ENCODE data around the gene C1orf174. TPM values are rescaled to one million over a fixed set of nuclear protein-coding genes. Genes with fewer than 3 reads are reported as not detected.
A peak's percentile ranks its signal among the peaks of the same experiment; 100 is the strongest.

The C1orf174 gene
- 20.9 TPM for total RNA-seq

GRCh38 chr1:3900150-3900968 lies at the start of gene C1orf174:
C1orf174 (minus strand) TSS chr1:3900272; CDS start chr1:3900186, 86 bp downstream.
- H3K27me3 ChIP-seq (ENCODE audit: control insufficient read depth in 3 of 3, insufficient read depth in 3 of 3, low read length in 3 of 3) = no peaks in the 10 kb centered on the region
- H3K4me1 ChIP-seq (ENCODE audit: control insufficient read depth in 3 of 3, insufficient read depth in 3 of 3, low read length in 3 of 3) = peaks cover 6 to 26% (median 7%) of the 10 kb centered on the region in 3 donors
- peak within 1 kb of the TSS; percentile 94 for H3K27ac ChIP-seq (ENCODE audit: low read depth, low read length)
- H3K36me3 ChIP-seq (ENCODE audit: control insufficient read depth in 3 of 3, insufficient read depth in 3 of 3, low read length in 3 of 3) = peaks cover 0 to 6% (median 0%) of the 10 kb centered on the region in 3 donors
- peaks cover 0 to 4% (median 3%) of the 10 kb centered on the region in 3 donors for H3K9me3 ChIP-seq (ENCODE audit: control insufficient read depth in 3 of 3, low read length in 3 of 3)
- peak within 1 kb of the TSS; percentile 94 to 99 (median 97) for H3K9ac ChIP-seq (ENCODE audit: low read depth in 1 of 3, low read length in 3 of 3)
- peak within 1 kb of the TSS; percentile 85 to 95 (median 94) for H3K4me3 ChIP-seq (ENCODE audit: low read length in 3 of 3)

- Histone ChIP-seq H3K27ac (ENCODE audit: low read depth, low read length) (no peak overlapping the region), H3K4me3 (ENCODE audit: low read length in 3 of 3) (no peak overlapping the region), H3K4me1 (ENCODE audit: control insufficient read depth in 3 of 3, insufficient read depth in 3 of 3, low read length in 3 of 3) (no peaks in the 10 kb centered on the region), H3K36me3 (ENCODE audit: control insufficient read depth in 3 of 3, insufficient read depth in 3 of 3, low read length in 3 of 3) (no peaks in the 10 kb centered on the region), H3K9me3 (ENCODE audit: control insufficient read depth in 3 of 3, low read length in 3 of 3) (peaks cover 0 to 5% (median 0%) of the 10 kb centered on the region in 3 donors), H3K9ac (ENCODE audit: low read depth in 1 of 3, low read length in 3 of 3) (no peak overlapping the region), H3K27me3 (ENCODE audit: control insufficient read depth in 3 of 3, insufficient read depth in 3 of 3, low read length in 3 of 3) (peaks cover 43 to 56% (median 53%) of the 10 kb centered on the region in 3 donors)
Measured at GRCh38 chr1:3948344-3948743, 48.3 kb upstream of the C1orf174 start.

GRCh38 chr1:3945916-3946840 lies 46.1 kb upstream of the C1orf174 start:
- H3K27me3 ChIP-seq (ENCODE audit: control insufficient read depth in 3 of 3, insufficient read depth in 3 of 3, low read length in 3 of 3) = peaks cover 39 to 65% (median 46%) of the 10 kb centered on the region in 3 donors
- H3K4me1 ChIP-seq (ENCODE audit: control insufficient read depth in 3 of 3, insufficient read depth in 3 of 3, low read length in 3 of 3) = no peaks in the 10 kb centered on the region

GRCh38 chr1:3945222-3945621 lies 45.1 kb upstream of the C1orf174 start:
- Histone ChIP-seq H3K4me3 (ENCODE audit: low read length in 3 of 3) (no peak overlapping the region), H3K4me1 (ENCODE audit: control insufficient read depth in 3 of 3, insufficient read depth in 3 of 3, low read length in 3 of 3) (no peaks in the 10 kb centered on the region), H3K9me3 (ENCODE audit: control insufficient read depth in 3 of 3, low read length in 3 of 3) (peaks cover 0 to 5% (median 0%) of the 10 kb centered on the region in 3 donors), H3K9ac (ENCODE audit: low read depth in 1 of 3, low read length in 3 of 3) (no peak overlapping the region), H3K27me3 (ENCODE audit: control insufficient read depth in 3 of 3, insufficient read depth in 3 of 3, low read length in 3 of 3) (peaks cover 46 to 73% (median 53%) of the 10 kb centered on the region in 3 donors), H3K27ac (ENCODE audit: low read depth, low read length) (no peak overlapping the region), H3K36me3 (ENCODE audit: control insufficient read depth in 3 of 3, insufficient read depth in 3 of 3, low read length in 3 of 3) (no peaks in the 10 kb centered on the region)

More at GRCh38 chr1:3945916-3946840, 46.1 kb upstream of the C1orf174 start:
- Histone ChIP-seq H3K9ac (ENCODE audit: low read depth in 1 of 3, low read length in 3 of 3) (no peak overlapping the region), H3K36me3 (ENCODE audit: control insufficient read depth in 3 of 3, insufficient read depth in 3 of 3, low read length in 3 of 3) (no peaks in the 10 kb centered on the region), H3K4me3 (ENCODE audit: low read length in 3 of 3) (no peak overlapping the region), H3K27ac (ENCODE audit: low read depth, low read length) (no peak overlapping the region), H3K9me3 (ENCODE audit: control insufficient read depth in 3 of 3, low read length in 3 of 3) (peaks cover 0 to 5% (median 0%) of the 10 kb centered on the region in 3 donors)

GRCh38 chr1:3944578-3945125 lies 44.6 kb upstream of the C1orf174 start:
- no peaks in the 10 kb centered on the region for H3K36me3 ChIP-seq (ENCODE audit: control insufficient read depth in 3 of 3, insufficient read depth in 3 of 3, low read length in 3 of 3)
- H3K27ac ChIP-seq (ENCODE audit: low read depth, low read length) = no peak overlapping the region
- no peak overlapping the region for H3K4me3 ChIP-seq (ENCODE audit: low read length in 3 of 3)
- H3K4me1 ChIP-seq (ENCODE audit: control insufficient read depth in 3 of 3, insufficient read depth in 3 of 3, low read length in 3 of 3) = no peaks in the 10 kb centered on the region
- H3K9me3 ChIP-seq (ENCODE audit: control insufficient read depth in 3 of 3, low read length in 3 of 3) = peaks cover 0 to 5% (median 0%) of the 10 kb centered on the region in 3 donors
- H3K9ac ChIP-seq (ENCODE audit: low read depth in 1 of 3, low read length in 3 of 3) = no peak overlapping the region
- H3K27me3 ChIP-seq (ENCODE audit: control insufficient read depth in 3 of 3, insufficient read depth in 3 of 3, low read length in 3 of 3) = peaks cover 48 to 78% (median 58%) of the 10 kb centered on the region in 3 donors

GRCh38 chr1:3943806-3944577 lies 43.9 kb upstream of the C1orf174 start:
- Histone ChIP-seq H3K4me3 (ENCODE audit: low read length in 3 of 3) (no peak overlapping the region), H3K9ac (ENCODE audit: low read depth in 1 of 3, low read length in 3 of 3) (no peak overlapping the region), H3K27me3 (ENCODE audit: control insufficient read depth in 3 of 3, insufficient read depth in 3 of 3, low read length in 3 of 3) (peaks cover 52 to 78% (median 64%) of the 10 kb centered on the region in 3 donors), H3K4me1 (ENCODE audit: control insufficient read depth in 3 of 3, insufficient read depth in 3 of 3, low read length in 3 of 3) (no peaks in the 10 kb centered on the region), H3K27ac (ENCODE audit: low read depth, low read length) (no peak overlapping the region), H3K9me3 (ENCODE audit: control insufficient read depth in 3 of 3, low read length in 3 of 3) (no peaks in the 10 kb centered on the region), H3K36me3 (ENCODE audit: control insufficient read depth in 3 of 3, insufficient read depth in 3 of 3, low read length in 3 of 3) (no peaks in the 10 kb centered on the region)

- Histone ChIP-seq H3K36me3 (ENCODE audit: control insufficient read depth in 3 of 3, insufficient read depth in 3 of 3, low read length in 3 of 3) (no peaks in the 10 kb centered on the region), H3K9ac (ENCODE audit: low read depth in 1 of 3, low read length in 3 of 3) (no peak overlapping the region), H3K4me1 (ENCODE audit: control insufficient read depth in 3 of 3, insufficient read depth in 3 of 3, low read length in 3 of 3) (no peaks in the 10 kb centered on the region), H3K27ac (ENCODE audit: low read depth, low read length) (no peak overlapping the region), H3K9me3 (ENCODE audit: control insufficient read depth in 3 of 3, low read length in 3 of 3) (no peaks in the 10 kb centered on the region), H3K27me3 (ENCODE audit: control insufficient read depth in 3 of 3, insufficient read depth in 3 of 3, low read length in 3 of 3) (peaks cover 48 to 75% (median 57%) of the 10 kb centered on the region in 3 donors), H3K4me3 (ENCODE audit: low read length in 3 of 3) (no peak overlapping the region)
Measured at GRCh38 chr1:3943123-3943431, 43.0 kb upstream of the C1orf174 start.

GRCh38 chr1:3942416-3943122 lies 42.5 kb upstream of the C1orf174 start:
- H3K4me1 ChIP-seq (ENCODE audit: control insufficient read depth in 3 of 3, insufficient read depth in 3 of 3, low read length in 3 of 3) = no peaks in the 10 kb centered on the region
- H3K9ac ChIP-seq (ENCODE audit: low read depth in 1 of 3, low read length in 3 of 3) = no peak overlapping the region
- no peak overlapping the region for H3K27ac ChIP-seq (ENCODE audit: low read depth, low read length)
- no peaks in the 10 kb centered on the region for H3K9me3 ChIP-seq (ENCODE audit: control insufficient read depth in 3 of 3, low read length in 3 of 3)
- no peak overlapping the region for H3K4me3 ChIP-seq (ENCODE audit: low read length in 3 of 3)
- peaks cover 44 to 70% (median 54%) of the 10 kb centered on the region in 3 donors for H3K27me3 ChIP-seq (ENCODE audit: control insufficient read depth in 3 of 3, insufficient read depth in 3 of 3, low read length in 3 of 3)
- H3K36me3 ChIP-seq (ENCODE audit: control insufficient read depth in 3 of 3, insufficient read depth in 3 of 3, low read length in 3 of 3) = no peaks in the 10 kb centered on the region

All from skeletal muscle tissue (tissue), 4 donors.